Measurements from ENCODE around the gene MYO5C. TPM values are rescaled to one million over a fixed set of nuclear protein-coding genes. Genes with fewer than 3 reads are reported as not detected.

Gene MYO5C
- total RNA-seq, 2 experiments from 2014 or later, result 1.6 to 4.1 TPM

- intact Hi-C loops (cut with micrococcal nuclease; ENCODE audit: unreplicated experiment), result loop anchor here (1.0 to 2.0 kb wide), 3 partner anchors 10 to 39 kb away; no protein-coding TSS in a partner anchor
- peak; percentile 81 for DNase-seq (ENCODE audit: low spot score)
- H2AFZ ChIP-seq (ENCODE audit: low read length), result peak overlapping the region; percentile 69; the same call in 1 of the 2 replicates
These were observed 78.4 kb downstream of the MYO5C start for GRCh38 chr15:52217186-52217585.

GRCh38 chr15:52214553-52214952 lies 81.1 kb downstream of the MYO5C start:
- no peak for DNase-seq (ENCODE audit: low spot score)

More at GRCh38 chr15:52217186-52217585, 78.4 kb downstream of the MYO5C start:
- POLR2A ChIA-PET, result interaction anchor here (0.6 to 2.7 kb wide), 9 partner anchors 8 to 358 kb away, joined by 3 to 17 read pairs (median 6); no protein-coding TSS in a partner anchor
- CTCF ChIA-PET (ENCODE audit: unreplicated experiment), result interaction anchor here (0.6 to 1.6 kb wide), 13 partner anchors 8 to 38 kb away, joined by 3 to 10 read pairs (median 6); no protein-coding TSS in a partner anchor
- Histone ChIP-seq H3K4me3 (ENCODE audit: low read depth, low read length, poor library complexity, severe bottlenecking) (no peak overlapping the region), H3K4me1 (ENCODE audit: insufficient read depth, low read length, poor library complexity, severe bottlenecking) (peaks cover 49% of the 10 kb centered on the region), H3K79me2 (ENCODE audit: insufficient read depth, low read depth, low read length) (peaks cover 12% of the 10 kb centered on the region), H3K4me2 (ENCODE audit: low read length) (peak overlapping the region; percentile 10; the same call in 1 of the 2 replicates), H3K36me3 (ENCODE audit: insufficient read depth, low read length) (no peaks in the 10 kb centered on the region), H3K9me3 (ENCODE audit: low read length) (no peaks in the 10 kb centered on the region), H3K9me2 (ENCODE audit: insufficient read depth, low read length) (no peaks in the 10 kb centered on the region), H3K27ac (ENCODE audit: low read depth, low read length, poor library complexity, severe bottlenecking) (peak overlapping the region; percentile 97), H4K20me1 (ENCODE audit: insufficient read depth, low read length) (no peaks in the 10 kb centered on the region)
- no TSS peak for BruUV-seq (replicated peaks)
- TF ChIP-seq EZH2phosphoT487 (IDR thresholded peaks at IDR 0.05; ENCODE audit: borderline replicate concordance, low read depth, low read length) (no peak), CTCF (conservative IDR thresholded peaks at IDR 0.05; ENCODE audit: low read length) (peak; percentile 90)

More at GRCh38 chr15:52214553-52214952, 81.1 kb downstream of the MYO5C start:
- POLR2A ChIA-PET, result interaction anchor here (0.6 to 1.7 kb wide), 11 partner anchors 10 to 171 kb away, joined by 3 to 8 read pairs (median 4); no protein-coding TSS in a partner anchor
- CTCF ChIA-PET (ENCODE audit: unreplicated experiment), result interaction anchor here (1.0 to 1.7 kb wide), 3 partner anchors 9 to 14 kb away, joined by 3 to 6 read pairs (median 3); no protein-coding TSS in a partner anchor
- no peaks in the 10 kb centered on the region for H3K79me2 ChIP-seq (ENCODE audit: insufficient read depth, low read depth, low read length)
- H4K20me1 ChIP-seq (ENCODE audit: insufficient read depth, low read length), result no peaks in the 10 kb centered on the region
- no peaks in the 10 kb centered on the region for H3K9me2 ChIP-seq (ENCODE audit: insufficient read depth, low read length)
- H3K4me2 ChIP-seq (ENCODE audit: low read length), result no peak overlapping the region
- no peak overlapping the region for H3K27ac ChIP-seq (ENCODE audit: low read depth, low read length, poor library complexity, severe bottlenecking)
- H3K36me3 ChIP-seq (ENCODE audit: insufficient read depth, low read length), result no peaks in the 10 kb centered on the region
- no TSS peak for BruUV-seq (replicated peaks)
- TF ChIP-seq CTCF (conservative IDR thresholded peaks at IDR 0.05; ENCODE audit: low read length) (no peak), EZH2phosphoT487 (IDR thresholded peaks at IDR 0.05; ENCODE audit: borderline replicate concordance, low read depth, low read length) (no peak)
- H3K4me1 ChIP-seq (ENCODE audit: insufficient read depth, low read length, poor library complexity, severe bottlenecking), result peaks cover 35% of the 10 kb centered on the region
- no peak overlapping the region for H2AFZ ChIP-seq (ENCODE audit: low read length)
- H3K4me3 ChIP-seq (ENCODE audit: low read depth, low read length, poor library complexity, severe bottlenecking), result no peak overlapping the region
- H3K9me3 ChIP-seq (ENCODE audit: low read length), result no peaks in the 10 kb centered on the region
- intact Hi-C loops (cut with micrococcal nuclease; ENCODE audit: unreplicated experiment), result no loop called here

Measured in OCI-LY7 (cell line).